ENCODE data around the gene C2orf66. TPM values are rescaled to one million over a fixed set of nuclear protein-coding genes. Genes with fewer than 3 reads are reported as not detected.

Gene C2orf66
- polyA plus RNA-seq, 1 donor from 2014 or later: 1.4 TPM

- H3K4me2 ChIP-seq (ENCODE audit: low read length): no peak overlapping the region
- no peak overlapping the region for H3K27ac ChIP-seq (ENCODE audit: low read length)
- H2AFZ ChIP-seq (ENCODE audit: low read depth, low read length): no peak overlapping the region
- no peaks in the 10 kb centered on the region for H3K9me3 ChIP-seq (ENCODE audit: low read length)
- H3F3A ChIP-seq (ENCODE audit: insufficient read depth, low read length, poor library complexity, severe bottlenecking): no peaks in the 10 kb centered on the region
- H3K79me2 ChIP-seq (replicated peaks; ENCODE audit: insufficient read depth, low read length): no peaks in the 10 kb centered on the region
- TF ChIP-seq MXI1 (conservative IDR thresholded peaks at IDR 0.05; ENCODE audit: poor library complexity, severe bottlenecking): no peak
- TF ChIP-seq REST (IDR thresholded peaks at IDR 0.05; ENCODE audit: borderline replicate concordance): no peak
- TF ChIP-seq EP300 (conservative IDR thresholded peaks at IDR 0.05; ENCODE audit: poor library complexity, severe bottlenecking): no peak
- no peak for TF ChIP-seq RAD21 (conservative IDR thresholded peaks at IDR 0.05)
- no peak for TF ChIP-seq CTCF (IDR thresholded peaks at IDR 0.05; ENCODE audit: poor library complexity, severe bottlenecking)
- TF ChIP-seq EZH2 (IDR thresholded peaks at IDR 0.05; ENCODE audit: borderline replicate concordance, insufficient read depth, low read length, poor library complexity, severe bottlenecking): no peak
- H4K20me1 ChIP-seq (ENCODE audit: insufficient read depth): no peaks in the 10 kb centered on the region
- H3K27me3 ChIP-seq (ENCODE audit: insufficient read depth, low read depth, low read length): no peaks in the 10 kb centered on the region
- no peaks in the 10 kb centered on the region for H3K9me2 ChIP-seq (ENCODE audit: insufficient read depth, low read length)
- H3K36me3 ChIP-seq (ENCODE audit: insufficient read depth, low read length): no peaks in the 10 kb centered on the region
- no peak overlapping the region for H3K9ac ChIP-seq (ENCODE audit: low read length)
- no peak overlapping the region for H3K4me3 ChIP-seq (ENCODE audit: low read length)
Observed at GRCh38 chr2:196830701-196831100, 21.5 kb upstream of the C2orf66 start.

DNA sequence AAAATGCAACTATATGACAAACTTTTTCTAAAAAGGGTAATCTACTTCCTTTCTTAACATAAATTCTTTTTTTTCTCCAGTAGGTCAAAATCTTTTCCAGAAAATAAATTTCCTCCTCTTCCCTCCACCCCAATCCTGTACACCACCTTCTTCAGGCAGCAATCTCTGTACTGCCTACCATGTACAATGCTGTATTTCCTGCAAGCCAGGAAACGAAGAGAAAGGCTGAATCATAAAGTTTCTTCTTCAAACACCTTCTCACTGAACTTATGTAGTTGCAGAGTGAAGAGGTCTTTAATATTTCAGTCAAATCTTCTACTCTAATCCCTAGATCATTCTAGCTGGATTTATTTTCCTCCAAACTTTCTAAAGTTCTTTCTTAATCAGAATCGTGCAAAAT lies 18.2 kb upstream of the C2orf66 start:
- peaks cover 2% of the 10 kb centered on the region for H3F3A ChIP-seq (ENCODE audit: insufficient read depth, low read length, poor library complexity, severe bottlenecking)
- no peak overlapping the region for H3K27ac ChIP-seq (ENCODE audit: low read length)
- no peaks in the 10 kb centered on the region for H3K36me3 ChIP-seq (ENCODE audit: insufficient read depth, low read length)
- no peaks in the 10 kb centered on the region for H3K9me3 ChIP-seq (ENCODE audit: low read length)
- no peak overlapping the region for H3K9ac ChIP-seq (ENCODE audit: low read length)
- no peaks in the 10 kb centered on the region for H3K9me2 ChIP-seq (ENCODE audit: insufficient read depth, low read length)
- TF ChIP-seq RAD21 (conservative IDR thresholded peaks at IDR 0.05): no peak
- no peak for TF ChIP-seq POLR2AphosphoS5 (IDR thresholded peaks at IDR 0.05)
- TF ChIP-seq SMC3 (conservative IDR thresholded peaks at IDR 0.05; ENCODE audit: poor library complexity): no peak
- TF ChIP-seq EP300 (conservative IDR thresholded peaks at IDR 0.05; ENCODE audit: poor library complexity, severe bottlenecking): no peak
- TF ChIP-seq CTCF (IDR thresholded peaks at IDR 0.05; ENCODE audit: poor library complexity, severe bottlenecking): no peak
- TF ChIP-seq REST (IDR thresholded peaks at IDR 0.05; ENCODE audit: borderline replicate concordance): no peak
- TF ChIP-seq EZH2 (IDR thresholded peaks at IDR 0.05; ENCODE audit: borderline replicate concordance, insufficient read depth, low read length, poor library complexity, severe bottlenecking): no peak
- no peak for TF ChIP-seq TAF1 (IDR thresholded peaks at IDR 0.05; ENCODE audit: low read depth)
- TF ChIP-seq MXI1 (conservative IDR thresholded peaks at IDR 0.05; ENCODE audit: poor library complexity, severe bottlenecking): no peak
- H4K20me1 ChIP-seq (ENCODE audit: insufficient read depth): no peaks in the 10 kb centered on the region
- no peaks in the 10 kb centered on the region for H3K79me2 ChIP-seq (replicated peaks; ENCODE audit: insufficient read depth, low read length)
- no peak overlapping the region for H3K4me2 ChIP-seq (ENCODE audit: low read length)
- H3K27me3 ChIP-seq (ENCODE audit: insufficient read depth, low read depth, low read length): no peaks in the 10 kb centered on the region
- H3K4me3 ChIP-seq (ENCODE audit: low read length): no peak overlapping the region
- H2AFZ ChIP-seq (ENCODE audit: low read depth, low read length): no peak overlapping the region

All from neural cell (in vitro differentiated cells).